ENCODE measurements around the gene ROR1.

DNA sequence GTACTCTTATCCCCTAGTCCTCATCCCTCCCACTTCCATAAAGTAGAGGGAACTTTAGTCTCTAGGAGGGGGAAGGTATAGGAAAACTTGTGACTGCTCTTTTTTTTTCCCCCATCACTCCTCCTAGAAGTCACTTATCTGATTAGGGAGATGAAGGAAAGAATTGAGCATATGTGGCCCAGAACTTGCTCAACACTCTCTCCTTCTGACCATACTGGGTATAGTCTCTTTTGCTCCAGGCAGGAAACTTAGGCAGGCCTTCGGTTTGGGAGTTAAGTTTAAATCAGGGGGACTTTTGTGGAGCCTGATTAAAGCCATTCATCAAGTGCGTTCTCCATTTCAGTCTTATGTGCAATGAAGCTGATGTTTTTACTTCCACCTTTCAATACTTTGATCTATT, 435.4 kb downstream of the ROR1 start:
- TF ChIP-seq POLR2A (IDR thresholded peaks at IDR 0.05): no peak
- TF ChIP-seq EP300 (IDR thresholded peaks at IDR 0.05): no peak
- TF ChIP-seq, protein P1, sequence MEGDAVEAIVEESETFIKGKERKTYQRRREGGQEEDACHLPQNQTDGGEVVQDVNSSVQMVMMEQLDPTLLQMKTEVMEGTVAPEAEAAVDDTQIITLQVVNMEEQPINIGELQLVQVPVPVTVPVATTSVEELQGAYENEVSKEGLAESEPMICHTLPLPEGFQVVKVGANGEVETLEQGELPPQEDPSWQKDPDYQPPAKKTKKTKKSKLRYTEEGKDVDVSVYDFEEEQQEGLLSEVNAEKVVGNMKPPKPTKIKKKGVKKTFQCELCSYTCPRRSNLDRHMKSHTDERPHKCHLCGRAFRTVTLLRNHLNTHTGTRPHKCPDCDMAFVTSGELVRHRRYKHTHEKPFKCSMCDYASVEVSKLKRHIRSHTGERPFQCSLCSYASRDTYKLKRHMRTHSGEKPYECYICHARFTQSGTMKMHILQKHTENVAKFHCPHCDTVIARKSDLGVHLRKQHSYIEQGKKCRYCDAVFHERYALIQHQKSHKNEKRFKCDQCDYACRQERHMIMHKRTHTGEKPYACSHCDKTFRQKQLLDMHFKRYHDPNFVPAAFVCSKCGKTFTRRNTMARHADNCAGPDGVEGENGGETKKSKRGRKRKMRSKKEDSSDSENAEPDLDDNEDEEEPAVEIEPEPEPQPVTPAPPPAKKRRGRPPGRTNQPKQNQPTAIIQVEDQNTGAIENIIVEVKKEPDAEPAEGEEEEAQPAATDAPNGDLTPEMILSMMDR (IDR thresholded peaks at IDR 0.05): no peak
